ENCODE results near the gene WRNIP1. TPM values are rescaled to one million over a fixed set of nuclear protein-coding genes. Genes with fewer than 3 reads are reported as not detected.

WRNIP1 gene
- polyA plus RNA-seq, 1 experiment, result 28.0 TPM

GRCh38 chr6:2783188-2783963 is 18.2 kb downstream of the WRNIP1 start:
- TF ChIP-seq CTCF (IDR thresholded peaks at IDR 0.05; ENCODE audit: low read depth, low read length), result 0 out of 2 replicates have a peak, but pooled peaks have one; percentile 5
- Histone ChIP-seq H3K4me3 (ENCODE audit: low read depth, low read length) (no peak overlapping the region), H3K9me3 (ENCODE audit: control insufficient read depth, insufficient read depth, low read length) (no peaks in the 10 kb centered on the region), H3K27ac (ENCODE audit: low read depth, low read length) (no peak overlapping the region), H3K27me3 (ENCODE audit: control insufficient read depth, insufficient read depth, low read length) (no peaks in the 10 kb centered on the region)
- CTCF ChIA-PET, result interaction anchor here (0.8 to 2.5 kb wide), 11 partner anchors 10 to 206 kb away, joined by 3 to 11 read pairs (median 4); partner anchors contain the start of genes MYLK4 and WRNIP1
- POLR2A ChIA-PET, result interaction anchor here (0.9 kb wide), 1 partner anchor 18 kb away, joined by 4 read pairs; the partner anchor contains the start of gene WRNIP1
- DNase-seq (ENCODE audit: low read depth, low spot score), result no peak

- no peak for TF ChIP-seq CTCF (IDR thresholded peaks at IDR 0.05; ENCODE audit: low read depth, low read length)
- no peak overlapping the region for H3K4me3 ChIP-seq (ENCODE audit: low read depth, low read length)
- H3K9me3 ChIP-seq (ENCODE audit: control insufficient read depth, insufficient read depth, low read length), result no peaks in the 10 kb centered on the region
- CTCF ChIA-PET, result interaction anchor here (0.8 to 2.5 kb wide), 9 partner anchors 10 to 205 kb away, joined by 3 to 11 read pairs (median 5); partner anchors contain the start of genes MYLK4 and WRNIP1
- H3K27ac ChIP-seq (ENCODE audit: low read depth, low read length), result no peak overlapping the region
- POLR2A ChIA-PET, result interaction anchor here (0.9 kb wide), 1 partner anchor 19 kb away, joined by 4 read pairs; the partner anchor contains the start of gene WRNIP1
- no peak for DNase-seq (ENCODE audit: low read depth, low spot score)
- H3K27me3 ChIP-seq (ENCODE audit: control insufficient read depth, insufficient read depth, low read length), result no peaks in the 10 kb centered on the region
These were observed 18.9 kb downstream of the WRNIP1 start for GRCh38 chr6:2784061-2784460.

- ChIA-PET POLR2A (no interaction called here), CTCF (interaction anchor here (2.5 kb wide), 1 partner anchor 11 kb away, joined by 8 read pairs; no protein-coding TSS in a partner anchor)
- TF ChIP-seq CTCF (IDR thresholded peaks at IDR 0.05; ENCODE audit: low read depth, low read length), result no peak
- H3K27me3 ChIP-seq (ENCODE audit: control insufficient read depth, insufficient read depth, low read length), result no peaks in the 10 kb centered on the region
- no peak for DNase-seq (ENCODE audit: low read depth, low spot score)
- no peak overlapping the region for H3K27ac ChIP-seq (ENCODE audit: low read depth, low read length)
- H3K4me3 ChIP-seq (ENCODE audit: low read depth, low read length), result no peak overlapping the region
- H3K9me3 ChIP-seq (ENCODE audit: control insufficient read depth, insufficient read depth, low read length), result no peaks in the 10 kb centered on the region
These were observed 19.7 kb downstream of the WRNIP1 start for GRCh38 chr6:2784930-2785329.

- Histone ChIP-seq H3K27me3 (ENCODE audit: control insufficient read depth, insufficient read depth, low read length) (no peaks in the 10 kb centered on the region), H3K9me3 (ENCODE audit: control insufficient read depth, insufficient read depth, low read length) (no peaks in the 10 kb centered on the region), H3K27ac (ENCODE audit: low read depth, low read length) (no peak overlapping the region), H3K4me3 (ENCODE audit: low read depth, low read length) (no peak overlapping the region)
- POLR2A ChIA-PET, result no interaction called here
- CTCF ChIA-PET, result interaction anchor here (0.6 kb wide), 1 partner anchor 216 kb away, joined by 4 read pairs; no protein-coding TSS in a partner anchor
- DNase-seq (ENCODE audit: low read depth, low spot score), result no peak
- no peak for TF ChIP-seq CTCF (IDR thresholded peaks at IDR 0.05; ENCODE audit: low read depth, low read length)
These were observed 21.1 kb downstream of the WRNIP1 start for GRCh38 chr6:2786269-2786668.

Measured in AG04450 (cell line).